Measurements from ENCODE around the gene PPARA. TPM values are rescaled to one million over a fixed set of nuclear protein-coding genes. Genes with fewer than 3 reads are reported as not detected.

PPARA gene
- total RNA-seq, 2 donors from 2014 or later = 11.7 to 12.3 TPM

GRCh38 chr22:46117206-46118199, 32.8 kb upstream of the PPARA start:
- Mint-ChIP-seq H3K4me1 (peaks cover 10% of the 10 kb centered on the region), H3K27ac (no peak overlapping the region), H3K36me3 (ENCODE audit: low read depth) (no peaks in the 10 kb centered on the region), H3K27me3 (no peaks in the 10 kb centered on the region), H3K4me3 (no peak overlapping the region)
- H3K9me3 ChIP-seq (ENCODE audit: control insufficient read depth, low read length, poor library complexity, severe bottlenecking) = no peaks in the 10 kb centered on the region
- DNase-seq = no peak
- ATAC-seq = no peak

- H3K36me3 Mint-ChIP-seq (ENCODE audit: low read depth) = no peaks in the 10 kb centered on the region
- H3K9me3 ChIP-seq (ENCODE audit: control insufficient read depth, low read length, poor library complexity, severe bottlenecking) = no peaks in the 10 kb centered on the region
Measured at GRCh38 chr22:46119093-46119728, 31.1 kb upstream of the PPARA start.

GRCh38 chr22:46119729-46120419, 30.5 kb upstream of the PPARA start:
- Mint-ChIP-seq H3K36me3 (ENCODE audit: low read depth) (no peaks in the 10 kb centered on the region), H3K4me3 (no peak overlapping the region), H3K4me1 (peaks cover 10% of the 10 kb centered on the region), H3K27me3 (no peaks in the 10 kb centered on the region), H3K27ac (no peak overlapping the region)
- DNase-seq (no peak), ATAC-seq (no peak)
- H3K9me3 ChIP-seq (ENCODE audit: control insufficient read depth, low read length, poor library complexity, severe bottlenecking) = no peaks in the 10 kb centered on the region

More at GRCh38 chr22:46119093-46119728, 31.1 kb upstream of the PPARA start:
- Mint-ChIP-seq H3K27ac (peak overlapping the region; percentile 34), H3K4me3 (no peak overlapping the region), H3K4me1 (peaks cover 10% of the 10 kb centered on the region), H3K27me3 (no peaks in the 10 kb centered on the region)
- no peak for DNase-seq
- no peak for ATAC-seq

GRCh38 chr22:46120420-46120737, 29.9 kb upstream of the PPARA start:
- Mint-ChIP-seq H3K36me3 (ENCODE audit: low read depth) (no peaks in the 10 kb centered on the region), H3K4me3 (no peak overlapping the region), H3K27me3 (no peaks in the 10 kb centered on the region), H3K4me1 (peaks cover 10% of the 10 kb centered on the region), H3K27ac (no peak overlapping the region)
- ATAC-seq = no peak
- H3K9me3 ChIP-seq (ENCODE audit: control insufficient read depth, low read length, poor library complexity, severe bottlenecking) = no peaks in the 10 kb centered on the region
- no peak for DNase-seq

- Mint-ChIP-seq H3K4me3 (no peak overlapping the region), H3K4me1 (peaks cover 10% of the 10 kb centered on the region), H3K27me3 (no peaks in the 10 kb centered on the region), H3K27ac (no peak overlapping the region), H3K36me3 (ENCODE audit: low read depth) (no peaks in the 10 kb centered on the region)
- DNase-seq = no peak
- H3K9me3 ChIP-seq (ENCODE audit: control insufficient read depth, low read length, poor library complexity, severe bottlenecking) = no peaks in the 10 kb centered on the region
- ATAC-seq = no peak
Measured at GRCh38 chr22:46121079-46121478, 29.2 kb upstream of the PPARA start.

- Mint-ChIP-seq H3K27me3 (no peaks in the 10 kb centered on the region), H3K27ac (no peak overlapping the region), H3K36me3 (ENCODE audit: low read depth) (no peaks in the 10 kb centered on the region), H3K4me1 (peaks cover 10% of the 10 kb centered on the region), H3K4me3 (no peak overlapping the region)
- no peak for DNase-seq
- ATAC-seq = no peak
- no peaks in the 10 kb centered on the region for H3K9me3 ChIP-seq (ENCODE audit: control insufficient read depth, low read length, poor library complexity, severe bottlenecking)
Measured at GRCh38 chr22:46121523-46122287, 28.6 kb upstream of the PPARA start.

- Mint-ChIP-seq H3K27ac (no peak overlapping the region), H3K4me3 (no peak overlapping the region), H3K27me3 (no peaks in the 10 kb centered on the region), H3K36me3 (ENCODE audit: low read depth) (no peaks in the 10 kb centered on the region), H3K4me1 (peaks cover 10% of the 10 kb centered on the region)
- H3K9me3 ChIP-seq (ENCODE audit: control insufficient read depth, low read length, poor library complexity, severe bottlenecking) = no peaks in the 10 kb centered on the region
- DNase-seq (peak; percentile 54 to 66 (median 64)), ATAC-seq (peak; percentile 77)
Measured at GRCh38 chr22:46122511-46122971, 27.8 kb upstream of the PPARA start.

- ATAC-seq (no peak), DNase-seq (no peak)
- no peak overlapping the region for H3K27ac Mint-ChIP-seq
- H3K9me3 ChIP-seq (ENCODE audit: control insufficient read depth, low read length, poor library complexity, severe bottlenecking) = no peaks in the 10 kb centered on the region
- H3K4me1 Mint-ChIP-seq = peaks cover 10% of the 10 kb centered on the region
- H3K27me3 Mint-ChIP-seq = no peaks in the 10 kb centered on the region
- no peaks in the 10 kb centered on the region for H3K36me3 Mint-ChIP-seq (ENCODE audit: low read depth)
- H3K4me3 Mint-ChIP-seq = no peak overlapping the region
Measured at GRCh38 chr22:46122980-46123693, 27.2 kb upstream of the PPARA start.

GRCh38 chr22:46123694-46124382, 26.5 kb upstream of the PPARA start:
- no peaks in the 10 kb centered on the region for H3K9me3 ChIP-seq (ENCODE audit: control insufficient read depth, low read length, poor library complexity, severe bottlenecking)
- Mint-ChIP-seq H3K27ac (no peak overlapping the region), H3K4me1 (peaks cover 5% of the 10 kb centered on the region), H3K4me3 (no peak overlapping the region), H3K36me3 (ENCODE audit: low read depth) (no peaks in the 10 kb centered on the region), H3K27me3 (no peaks in the 10 kb centered on the region)
- ATAC-seq (no peak), DNase-seq (no peak)

- Mint-ChIP-seq H3K27me3 (no peaks in the 10 kb centered on the region), H3K4me1 (peaks cover 3% of the 10 kb centered on the region), H3K36me3 (ENCODE audit: low read depth) (no peaks in the 10 kb centered on the region), H3K27ac (no peak overlapping the region), H3K4me3 (no peak overlapping the region)
- ATAC-seq (no peak), DNase-seq (no peak)
- H3K9me3 ChIP-seq (ENCODE audit: control insufficient read depth, low read length, poor library complexity, severe bottlenecking) = no peaks in the 10 kb centered on the region
Measured at GRCh38 chr22:46124383-46125144, 25.8 kb upstream of the PPARA start.

GRCh38 chr22:46125311-46125710, 25.0 kb upstream of the PPARA start:
- no peaks in the 10 kb centered on the region for H3K9me3 ChIP-seq (ENCODE audit: control insufficient read depth, low read length, poor library complexity, severe bottlenecking)
- ATAC-seq (no peak), DNase-seq (no peak)
- Mint-ChIP-seq H3K27ac (no peak overlapping the region), H3K27me3 (peaks cover 5% of the 10 kb centered on the region), H3K4me3 (no peak overlapping the region), H3K36me3 (ENCODE audit: low read depth) (no peaks in the 10 kb centered on the region), H3K4me1 (peaks cover 5% of the 10 kb centered on the region)

Data from T-helper 17 cell (primary cell).